HG03378 (cell line): ENCODE results near the gene FOXO6.
A peak's percentile ranks its signal among the peaks of the same experiment; 100 is the strongest.

ENCODE experiments used
- ATAC-seq: cut with Tn5 transposase; IDR thresholded peaks from one replicate; pipeline ENCODE4 v1.9.1; 2021; ENCODE audit warnings: mild to moderate bottlenecking, moderate library complexity; ENCODE audit not compliant: unreplicated experiment

The FOXO6 gene

GRCh38 chr1:41349361-41350054, 11.7 kb upstream of the FOXO6 start:
- no peak for ATAC-seq

DNA sequence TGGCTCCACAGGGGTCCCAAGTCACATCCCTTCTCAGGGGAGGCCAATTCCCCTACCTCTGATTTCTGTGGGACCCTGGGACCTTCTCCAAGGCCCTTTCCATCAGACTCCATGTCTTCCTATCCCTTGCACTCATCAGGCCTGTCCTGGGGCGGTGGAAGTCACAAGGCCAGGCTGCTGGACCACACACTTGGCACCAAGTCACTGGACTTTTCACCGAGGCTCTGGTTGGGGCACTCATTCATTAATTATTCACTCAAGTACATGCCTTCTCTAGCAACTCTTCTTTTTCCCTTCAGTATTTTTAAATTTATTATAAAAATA, 11.2 kb upstream of the FOXO6 start:
- no peak for ATAC-seq

DNA sequence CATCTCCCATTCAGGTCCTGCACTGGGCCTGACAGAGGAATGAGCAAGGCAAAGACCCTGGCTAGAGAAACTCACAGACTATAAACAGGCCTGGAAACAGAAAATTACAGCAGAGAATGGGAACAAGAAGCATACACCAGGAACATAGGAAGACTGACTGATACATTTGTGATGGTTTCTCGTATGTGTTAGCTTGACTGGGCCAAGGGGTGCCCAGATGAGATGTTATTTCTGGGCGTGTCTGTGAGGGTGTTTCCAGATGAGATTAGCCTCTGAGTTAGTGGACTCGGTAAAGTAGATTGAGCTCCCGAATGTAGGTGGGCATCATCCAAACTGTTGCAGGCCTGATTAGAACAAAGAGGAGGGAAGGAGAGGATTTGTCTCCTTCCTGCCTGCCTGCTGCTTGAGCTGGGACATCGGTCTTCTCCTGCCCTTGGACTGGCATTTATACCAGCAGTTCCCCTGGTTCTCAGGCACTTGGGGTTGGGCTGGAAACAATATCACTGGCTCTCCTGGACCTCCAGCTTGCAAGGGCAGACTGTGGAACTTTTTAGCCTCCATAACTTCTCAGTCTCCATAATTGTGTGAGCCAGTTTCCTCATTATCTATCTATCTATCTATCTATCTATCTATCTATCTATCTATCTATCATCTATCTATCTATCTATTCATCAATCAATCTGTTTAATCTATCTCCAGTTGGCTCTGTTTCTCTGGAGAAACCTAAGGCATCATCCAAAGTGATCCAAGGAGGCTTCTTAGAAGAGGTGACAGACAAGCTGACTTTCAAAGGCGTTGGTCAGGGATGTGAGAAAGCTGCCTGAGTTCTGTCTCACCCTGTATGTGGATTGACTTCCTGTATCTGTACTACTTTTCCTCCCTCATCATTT, 9.7 kb upstream of the FOXO6 start:
- no peak for ATAC-seq

DNA sequence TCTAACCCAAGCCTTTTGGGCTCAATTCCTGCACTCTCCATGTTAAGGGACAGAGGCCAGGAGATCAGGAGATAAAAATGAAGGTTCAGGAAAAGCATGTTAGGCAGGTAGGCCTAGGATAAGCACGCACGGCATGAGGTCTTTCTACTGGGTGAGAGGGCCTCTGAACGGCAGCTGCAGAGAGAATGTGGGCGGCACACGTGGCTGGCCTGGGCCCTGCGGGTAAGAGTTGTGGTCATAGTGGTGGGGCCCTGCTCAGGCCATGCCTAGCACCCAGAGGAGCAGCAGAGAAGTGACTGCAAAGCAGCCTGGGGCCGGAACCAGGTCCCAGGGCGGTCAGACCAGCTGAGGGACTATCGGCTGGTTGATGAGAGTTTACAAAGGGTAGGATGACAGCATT, 7.5 kb upstream of the FOXO6 start:
- ATAC-seq = no peak

GRCh38 chr1:41354956-41355355, 6.3 kb upstream of the FOXO6 start:
- ATAC-seq = no peak

GRCh38 chr1:41355356-41355755, 5.9 kb upstream of the FOXO6 start:
- ATAC-seq = no peak

GRCh38 chr1:41355761-41356160, 5.5 kb upstream of the FOXO6 start:
- no peak for ATAC-seq

DNA sequence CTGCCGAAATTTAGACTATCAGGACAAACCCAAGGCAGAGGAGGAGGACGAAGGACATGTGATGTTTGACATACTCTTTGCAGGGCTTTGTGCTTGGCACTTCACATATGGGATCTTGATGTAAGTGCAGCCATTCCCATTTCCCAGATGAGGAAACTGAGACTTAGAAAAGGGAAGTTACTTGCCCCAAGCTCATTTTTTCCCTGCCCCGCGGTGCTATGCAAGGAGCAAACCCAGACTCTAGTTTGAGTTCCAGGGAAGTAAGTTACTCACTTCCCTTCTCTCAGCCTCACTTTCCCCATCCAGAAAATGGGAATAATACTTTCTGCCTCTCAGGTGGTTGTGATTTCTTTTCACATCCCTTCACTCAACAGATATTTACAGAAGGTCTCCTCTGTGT, 4.5 kb upstream of the FOXO6 start:
- ATAC-seq = no peak

DNA sequence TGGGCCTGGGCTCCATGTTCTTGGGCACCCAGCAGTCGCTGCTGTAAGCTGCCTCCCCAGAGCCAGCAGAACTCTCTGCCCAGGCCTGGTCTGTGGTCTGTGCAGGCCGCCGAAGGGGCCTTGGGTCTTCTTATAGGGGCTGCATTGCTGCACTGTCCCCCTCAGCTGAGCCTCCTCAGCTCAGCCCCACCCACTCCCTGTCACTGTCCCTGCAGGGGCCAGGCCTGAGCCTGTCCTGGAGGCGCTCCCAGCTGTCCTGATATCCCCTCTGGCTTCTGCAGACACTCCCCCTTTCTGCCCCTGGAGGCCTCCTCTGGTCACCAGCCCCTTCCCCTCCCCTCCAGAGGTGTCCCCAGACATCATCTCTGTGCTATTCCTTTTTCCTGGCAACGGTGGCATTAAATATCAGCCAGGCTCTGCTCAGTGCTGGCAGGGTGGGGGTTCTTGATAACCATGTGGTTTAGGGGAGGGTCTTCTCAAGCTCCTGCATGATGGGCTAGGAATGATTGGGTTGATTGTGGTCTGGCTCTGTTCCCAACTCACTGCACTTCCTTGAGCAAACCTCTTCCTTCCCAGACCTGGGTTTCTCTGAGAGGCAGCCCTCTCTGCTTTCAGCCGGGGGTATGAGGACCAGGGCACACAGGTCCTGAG, 3.7 kb upstream of the FOXO6 start:
- ATAC-seq = no peak

DNA sequence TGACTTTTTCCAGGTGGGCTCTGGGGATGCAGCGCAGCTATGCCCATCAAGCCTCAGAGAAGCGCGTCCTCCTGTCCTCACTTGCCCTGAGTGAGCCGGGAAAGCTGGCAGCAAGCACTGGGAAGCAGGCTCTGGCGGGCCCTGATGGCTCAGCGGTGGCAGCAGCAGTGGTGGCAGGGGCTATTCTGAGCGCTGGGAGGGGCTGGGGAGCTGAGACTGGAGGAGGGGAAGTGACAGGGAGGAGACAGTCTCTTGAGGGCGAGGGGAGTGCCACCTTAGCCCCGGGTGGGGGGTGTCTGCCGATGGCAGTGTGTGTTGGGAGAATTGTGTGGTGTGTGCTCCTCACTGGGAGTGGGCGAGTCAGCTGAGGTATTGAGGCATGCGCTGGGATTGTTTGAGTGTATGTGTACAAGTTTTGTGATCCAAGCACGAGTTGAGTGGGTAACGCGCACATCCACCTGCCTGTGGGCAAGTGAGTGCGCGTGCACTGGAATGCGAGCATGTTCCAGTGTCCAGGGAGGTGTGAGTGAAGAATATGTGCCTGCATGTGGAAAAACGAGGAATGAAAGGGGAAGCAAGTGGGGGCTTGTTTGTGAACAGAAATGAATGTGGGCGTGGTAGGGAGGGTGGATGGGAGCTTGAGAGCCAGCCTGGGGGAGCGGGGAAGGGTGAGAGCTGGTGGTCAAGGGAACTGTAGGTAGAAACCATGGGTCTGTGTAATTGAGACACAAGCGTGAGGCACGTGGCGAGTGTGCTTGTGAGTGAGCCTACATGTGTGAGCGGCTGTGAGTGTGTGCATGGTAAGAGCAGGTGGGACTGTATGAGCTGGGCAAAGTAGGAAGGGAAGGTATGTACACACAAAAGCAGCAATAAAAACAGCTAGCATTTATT, 2.9 kb upstream of the FOXO6 start:
- ATAC-seq = no peak

GRCh38 chr1:41359211-41360073, 1.8 kb upstream of the FOXO6 start:
- ATAC-seq = no peak

- ATAC-seq = no peak
These were observed 1.0 kb upstream of the FOXO6 start for GRCh38 chr1:41360074-41360785.

GRCh38 chr1:41361495-41362356, 492 bp downstream of the FOXO6 start:
- peak; percentile 7 for ATAC-seq

GRCh38 chr1:41362357-41362721, 1.1 kb downstream of the FOXO6 start:
- no peak for ATAC-seq

GRCh38 chr1:41362749-41363590, 1.7 kb downstream of the FOXO6 start:
- no peak for ATAC-seq

- ATAC-seq = no peak
These were observed 2.5 kb downstream of the FOXO6 start for GRCh38 chr1:41363591-41364320.
